K562 (cell line): ENCODE results near the gene SPATA33. TPM values are rescaled to one million over a fixed set of nuclear protein-coding genes. Genes with fewer than 3 reads are reported as not detected.

ENCODE experiments used
- ASH1L ChIP-seq: fragments of 450-650 bp; IDR thresholded peaks from 2 replicates; pipeline ENCODE4 v1.6.1; 2018; ENCODE audit warnings: borderline replicate concordance, mild to moderate bottlenecking, low read depth; ENCODE audit not compliant: partially characterized antibody
- CBX8 ChIP-seq: fragments of 200-600 bp; sonication (generic); IDR thresholded peaks from 2 replicates; pipeline ENCODE4 v1.6.1; 2012; ENCODE audit warnings: borderline replicate concordance, mixed run types, low read depth, mild to moderate bottlenecking, moderate library complexity, mixed read lengths, low read length, control low read depth, inconsistent platforms; ENCODE audit not compliant: poor library complexity, severe bottlenecking; ENCODE audit errors: extremely low read depth
- GABPA ChIP-seq: fragments of 200-800 bp; sonication (Bioruptor generic); conservative IDR thresholded peaks from 2 replicates; pipeline ENCODE4 v1.6.1; 2016; ENCODE audit warnings: low read depth, missing genetic modification characterization, missing compliant biosample characterization
- GTF3C2 ChIP-seq: IDR thresholded peaks from 3 replicates; pipeline ENCODE4 v1.6.1; 2011; ENCODE audit warnings: borderline replicate concordance, mild to moderate bottlenecking, moderate library complexity; ENCODE audit not compliant: insufficient read length; ENCODE audit errors: extremely low read depth
- MEF2D ChIP-seq: conservative IDR thresholded peaks from 2 replicates; pipeline ENCODE4 v1.6.1; 2016; ENCODE audit warnings: low read depth, missing genetic modification characterization, missing compliant biosample characterization
- NCOA2 ChIP-seq, 2 experiments: fragments of 450-650 bp; IDR thresholded peaks; 2 replicates each; pipeline ENCODE4 v1.6.1; 2018; ENCODE audit warnings: mild to moderate bottlenecking in 2 of 2, moderate library complexity in 1 of 2; ENCODE audit not compliant: partially characterized antibody in 2 of 2
- PATZ1 ChIP-seq: fragments of 250-450 bp; sonication (Bioruptor Pico); IDR thresholded peaks from 2 replicates; pipeline ENCODE4 v1.5.0; 2020; ENCODE audit warnings: mild to moderate bottlenecking, borderline replicate concordance
- SMC3 ChIP-seq: conservative IDR thresholded peaks from 2 replicates; pipeline ENCODE4 v1.6.1; 2011; ENCODE audit warnings: low read depth, low read length, improper control_type of control experiment; ENCODE audit not compliant: insufficient read depth
- SRSF1 ChIP-seq: fragments of 200-400 bp; formaldehyde crosslinking; IDR thresholded peaks from 2 replicates; pipeline ENCODE4 v1.6.1; 2017; ENCODE audit warnings: mild to moderate bottlenecking, low read depth, low read length, moderate library complexity
- SUPT5H ChIP-seq: fragments of 450-650 bp; IDR thresholded peaks from 2 replicates; pipeline ENCODE4 v1.6.1; 2016
- TAF15 ChIP-seq: fragments of 200-400 bp; formaldehyde crosslinking; IDR thresholded peaks from 2 replicates; pipeline ENCODE4 v1.6.1; 2017; ENCODE audit warnings: mild to moderate bottlenecking, low read depth, low read length, moderate library complexity
- VEZF1 ChIP-seq: fragments of 200-800 bp; sonication (Bioruptor generic); IDR thresholded peaks from 2 replicates; pipeline ENCODE4 v1.6.1; 2017; ENCODE audit warnings: missing genetic modification characterization, missing compliant biosample characterization
- ZNF76 ChIP-seq: fragments of 250-450 bp; sonication (Bioruptor Pico); IDR thresholded peaks from 2 replicates; pipeline ENCODE4 v1.4.0; 2020; ENCODE audit warnings: mild to moderate bottlenecking, moderate library complexity, borderline replicate concordance
- polyA plus RNA-seq, 8 experiments: library from polyadenylated mRNA; depleted of rRNA in 4 of 8; stranded (reverse) in 5 of 8; unstranded in 3 of 8; fragments of >200 nt; fragmentation: Nextera tagmentation in 2 of 8; fragmentation: Illumina TruSeq in 1 of 8; extraction: Ambion mirVana in 2 of 8; extraction: Trizol in 1 of 8; gene quantifications; 2 replicates each; pipeline versions ENCODE4 v1.2.1 to v1.2.3, GENCODE V29; 2011 to 2014; ENCODE audit warnings: inconsistent platforms in 1 of 8, missing spikeins in 1 of 8
- total RNA-seq, 7 experiments: library from RNA; depleted of rRNA in 6 of 7; stranded (reverse); fragments of >200 nt in 6 of 7; fragmentation: Illumina TruSeq in 2 of 7; extraction: Trizol in 2 of 7; gene quantifications; 2 replicates each; pipeline versions ENCODE4 v1.2.1 to v1.2.3, GENCODE V29; 2011 to 2021; ENCODE audit warnings: low replicate concordance in 1 of 7

The SPATA33 gene
- total and polyA plus RNA-seq, 9 of the 15 experiments (the other 6 are each of a cell fraction or from before 2014, with no cell fraction given), result 4.0 to 20.0 (median 11.8) TPM

- TF ChIP-seq GTF3C2 (no peak), ZNF76 (CRISPR knock-in tag) (0 out of 2 replicates have a peak, but pooled peaks have one; percentile 35), SMC3 (no peak), PATZ1 (CRISPR knock-in tag) (no peak), CBX8 (no peak), ASH1L (no peak), TAF15 (no peak), SRSF1 (no peak), GABPA (peak; percentile 58), MEF2D (tag) (no peak), NCOA2 (IDR thresholded peaks at IDR 0.05; ENCODE audit: partially characterized antibody in 2 of 2) (no peak), SUPT5H (0 out of 2 replicates have a peak, but pooled peaks have one; percentile 20), VEZF1 (CRISPR knock-in tag) (no peak)
Observed at GRCh38 chr16:89687092-89687940, 29.7 kb downstream of the SPATA33 start (continued).
